Mesodermal cell (in vitro differentiated cells): ENCODE measurements around the gene ARFGAP3.
"Not testable (repeated sequence)": the region's sequence is repeated elsewhere in the genome, so short reads cannot be mapped to it uniquely, and the experiment has no call there.

ENCODE experiments used
- H3K27ac ChIP-seq: 2 replicates; pipeline ENCODE4 v1.7.0; 2013; ENCODE audit warnings: mild to moderate bottlenecking, low read depth, low read length, moderate library complexity; ENCODE audit not compliant: severe bottlenecking
- H3K36me3 ChIP-seq: 2 replicates; pipeline ENCODE4 v1.7.1; 2013; ENCODE audit warnings: mild to moderate bottlenecking, low read length, moderate library complexity; ENCODE audit not compliant: control insufficient read depth, insufficient read depth
- H3K4me1 ChIP-seq: one replicate; pipeline ENCODE4 v1.7.1; 2013; ENCODE audit warnings: mild to moderate bottlenecking, low read length; ENCODE audit not compliant: insufficient read depth, control insufficient read depth, poor library complexity, severe bottlenecking
- H3K4me3 ChIP-seq: 2 replicates; pipeline ENCODE4 v1.7.0; 2013; ENCODE audit warnings: low read length, control low read depth, mild to moderate bottlenecking; ENCODE audit not compliant: insufficient read depth, poor library complexity, severe bottlenecking; ENCODE audit errors: extremely low read depth
- H3K9me3 ChIP-seq: 2 replicates; pipeline ENCODE4 v1.7.1; 2013; ENCODE audit warnings: mild to moderate bottlenecking, low read length, moderate library complexity; ENCODE audit not compliant: control insufficient read depth
- WGBS, 2 experiments: methylation state at CpG; one replicate each; pipeline ENCODE4 v1.1.5; 2013; ENCODE audit warnings: missing lambda C conversion rate in 2 of 2; ENCODE audit not compliant: insufficient coverage in 2 of 2; 5-methylcytosine and 5-hydroxymethylcytosine counted together

ARFGAP3 gene

GRCh38 chr22:42782306-42782705, 74.8 kb downstream of the ARFGAP3 start:
- not testable (repeated sequence) for H3K9me3 ChIP-seq, H3K4me1 ChIP-seq, H3K4me3 ChIP-seq, H3K27ac ChIP-seq, H3K36me3 ChIP-seq
- 88 to 100% methylated on average over 4 of the region's 9 CpGs for WGBS, 2 experiments

DNA sequence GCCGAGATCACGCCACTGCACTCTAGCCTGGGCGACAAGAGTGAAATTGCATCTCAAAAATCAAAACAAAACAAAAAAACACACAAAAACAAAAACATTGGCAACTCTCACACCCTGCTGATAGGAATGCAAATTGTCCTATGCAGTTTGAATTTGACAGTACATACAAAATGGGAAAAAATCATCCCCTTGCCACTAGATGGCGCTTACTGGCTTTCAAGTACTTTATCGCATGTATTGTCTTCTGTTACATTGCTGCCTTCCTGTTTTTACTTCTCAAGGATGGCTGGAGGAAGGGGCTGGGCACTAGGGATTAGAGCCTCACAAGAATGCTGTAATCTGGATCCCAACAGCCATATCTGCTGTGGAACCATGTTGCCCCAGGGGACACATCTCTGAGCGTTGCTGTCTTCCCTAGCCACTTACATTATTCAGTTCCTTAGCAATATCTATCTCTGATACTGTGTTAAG, 77.0 kb downstream of the ARFGAP3 start:
- Histone ChIP-seq H3K4me3 (no peak overlapping the region), H3K36me3 (no peaks in the 10 kb centered on the region), H3K27ac (no peak overlapping the region), H3K9me3 (no peaks in the 10 kb centered on the region), H3K4me1 (no peaks in the 10 kb centered on the region)
- 19 to 24% methylated on average over 5 of the region's 6 CpGs for WGBS, 2 experiments

- Histone ChIP-seq H3K9me3 (no peaks in the 10 kb centered on the region), H3K36me3 (no peaks in the 10 kb centered on the region), H3K27ac (no peak overlapping the region), H3K4me3 (no peak overlapping the region), H3K4me1 (peaks cover 9% of the 10 kb centered on the region)
- whole genome bisulfite sequencing, 2 experiments, result 94% methylated on average over 3 of the region's 12 CpGs; no CpG with 5 or more reads in 1 of the 2 experiments
Observed at GRCh38 chr22:42777126-42777525, 79.9 kb downstream of the ARFGAP3 start.

GRCh38 chr22:42773167-42773566, 83.9 kb downstream of the ARFGAP3 start:
- Histone ChIP-seq H3K4me3 (no peak overlapping the region), H3K4me1 (peaks cover 15% of the 10 kb centered on the region), H3K27ac (no peak overlapping the region), H3K36me3 (no peaks in the 10 kb centered on the region), H3K9me3 (no peaks in the 10 kb centered on the region)
- WGBS, 2 experiments, result 39 to 50% methylated on average over 12 of the region's 14 CpGs

DNA sequence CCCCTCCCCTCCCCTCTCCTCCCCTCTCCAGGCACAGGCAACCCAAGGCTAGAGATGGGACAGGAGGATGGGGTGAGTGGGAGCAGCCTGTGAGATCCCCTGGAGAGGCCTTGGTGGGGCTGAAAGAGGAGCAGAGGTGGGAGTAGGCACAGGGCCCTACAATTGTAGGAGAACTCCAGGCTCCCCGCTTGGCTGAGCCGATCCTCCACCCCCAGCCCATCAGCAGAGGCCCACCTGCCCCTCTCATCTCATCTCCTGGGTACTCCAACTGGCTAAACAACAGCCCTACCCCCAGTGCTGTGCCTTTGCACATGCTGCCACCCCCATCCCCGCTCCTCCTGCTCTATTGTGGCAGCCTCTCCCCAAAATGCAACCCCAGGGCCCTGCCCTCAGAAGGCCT, 84.4 kb downstream of the ARFGAP3 start:
- H3K4me3 ChIP-seq, result no peak overlapping the region
- H3K9me3 ChIP-seq, result no peaks in the 10 kb centered on the region
- H3K27ac ChIP-seq, result no peak overlapping the region
- H3K4me1 ChIP-seq, result peaks cover 17% of the 10 kb centered on the region
- H3K36me3 ChIP-seq, result no peaks in the 10 kb centered on the region
- 90 to 92% methylated on average over 3 of the region's 3 CpGs for WGBS, 2 experiments

DNA sequence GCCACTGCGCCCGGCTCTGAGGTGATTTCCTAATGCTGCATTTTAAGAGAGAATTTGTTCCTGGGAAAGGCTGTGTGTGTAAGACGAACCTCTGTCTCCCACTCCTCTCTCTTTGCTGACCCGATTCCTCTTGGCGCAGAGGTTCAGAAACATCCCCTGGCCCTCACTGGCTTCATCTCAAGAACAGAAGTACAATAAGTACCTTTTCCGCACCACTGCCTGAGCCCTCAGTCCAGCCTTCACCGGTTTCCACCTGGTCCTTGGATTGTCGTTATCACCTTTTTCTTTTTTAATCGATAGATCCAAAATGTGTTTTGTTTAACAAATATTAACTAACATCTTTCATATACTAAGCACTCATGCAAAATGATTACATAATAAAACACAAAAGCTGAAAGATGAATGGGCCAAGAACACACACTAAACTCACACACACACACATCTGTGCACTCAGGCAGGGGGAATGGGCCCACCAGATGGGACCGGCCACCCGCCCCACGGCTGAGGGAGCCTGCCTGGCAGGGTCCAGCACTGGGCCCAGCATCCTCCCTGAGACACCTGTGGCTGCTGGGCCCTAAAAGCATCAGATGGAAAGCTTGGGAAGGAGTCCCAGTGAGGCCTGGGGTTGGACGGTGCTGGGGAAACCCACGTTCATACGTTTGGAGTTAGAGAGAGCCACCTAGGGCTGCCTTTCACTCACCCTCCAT, 86.0 kb downstream of the ARFGAP3 start:
- Histone ChIP-seq H3K27ac (no peak overlapping the region), H3K9me3 (no peaks in the 10 kb centered on the region), H3K4me3 (no peak overlapping the region), H3K4me1 (peaks cover 17% of the 10 kb centered on the region), H3K36me3 (no peaks in the 10 kb centered on the region)
- WGBS, 2 experiments, result 91 to 92% methylated on average over 8 to 11 of the region's 15 CpGs

DNA sequence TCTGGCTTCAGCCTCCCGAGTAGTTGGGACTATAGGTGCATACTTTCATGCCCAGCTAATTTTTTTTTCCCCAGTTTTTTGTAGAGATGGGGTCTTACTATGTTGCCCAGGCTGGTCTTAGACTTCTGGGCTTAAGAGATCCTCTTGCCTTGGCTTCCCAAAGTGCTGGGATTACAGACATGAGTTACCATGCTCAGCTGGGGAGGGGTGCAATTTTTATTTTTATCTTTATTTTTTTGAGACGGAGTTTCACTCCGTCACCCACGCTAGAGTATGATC, 86.7 kb downstream of the ARFGAP3 start:
- WGBS, 2 experiments, result 81 to 83% methylated on average over 3 to 4 of the region's 4 CpGs
- H3K9me3 ChIP-seq, result no peaks in the 10 kb centered on the region
- no peaks in the 10 kb centered on the region for H3K36me3 ChIP-seq
- no peak overlapping the region for H3K4me3 ChIP-seq
- H3K27ac ChIP-seq, result no peak overlapping the region
- peaks cover 17% of the 10 kb centered on the region for H3K4me1 ChIP-seq

GRCh38 chr22:42769574-42770447, 87.3 kb downstream of the ARFGAP3 start:
- Histone ChIP-seq H3K9me3 (no peaks in the 10 kb centered on the region), H3K4me3 (no peak overlapping the region), H3K36me3 (no peaks in the 10 kb centered on the region), H3K27ac (no peak overlapping the region), H3K4me1 (peaks cover 17% of the 10 kb centered on the region)
- 87% methylated on average over 48 to 50 of the region's 50 CpGs for WGBS, 2 experiments

DNA sequence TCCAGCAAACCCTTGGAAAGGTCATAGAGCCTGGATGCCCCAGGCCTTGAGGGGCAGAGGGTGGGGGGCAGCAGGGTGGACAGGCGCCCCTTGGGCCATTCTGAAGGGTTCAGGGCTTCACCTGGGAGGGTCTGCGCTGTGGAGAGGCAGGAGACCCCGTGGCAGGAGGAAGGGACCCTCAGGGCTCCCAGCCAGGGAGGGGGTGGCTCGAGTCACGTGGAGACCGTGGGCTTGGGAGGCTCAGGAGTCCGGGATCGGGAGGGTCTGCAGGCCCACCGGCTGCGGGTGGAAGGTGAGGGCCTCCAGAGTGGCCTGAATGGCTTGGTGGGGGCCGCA, 87.9 kb downstream of the ARFGAP3 start:
- Histone ChIP-seq H3K4me1 (peaks cover 17% of the 10 kb centered on the region), H3K4me3 (no peak overlapping the region), H3K27ac (no peak overlapping the region), H3K9me3 (no peaks in the 10 kb centered on the region), H3K36me3 (no peaks in the 10 kb centered on the region)
- 91% methylated on average over 7 to 9 of the region's 11 CpGs for WGBS, 2 experiments

GRCh38 chr22:42768385-42769035, 88.6 kb downstream of the ARFGAP3 start:
- Histone ChIP-seq H3K4me3 (no peak overlapping the region), H3K4me1 (peaks cover 17% of the 10 kb centered on the region), H3K9me3 (no peaks in the 10 kb centered on the region), H3K36me3 (no peaks in the 10 kb centered on the region), H3K27ac (no peak overlapping the region)
- WGBS, 2 experiments, result 87 to 91% methylated on average over 12 to 17 of the region's 22 CpGs
